Naive thymus-derived CD8-positive, alpha-beta T cell (primary cell): Measurements from ENCODE around the gene GINS2. TPM values are rescaled to one million over a fixed set of nuclear protein-coding genes. Genes with fewer than 3 reads are reported as not detected.

ENCODE experiments used
- ATAC-seq, 2 donors: fragments of 150-1000 bp; cut with Tn5 transposase in 1 of 2; sonication (Bioruptor Pico), chemical (Tn5 transposase) in 1 of 2; 1 replicate in 1 of 2; 2 replicates in 1 of 2; pipeline ENCODE4 v1.10.0; 2021; ENCODE audit warnings: mild to moderate bottlenecking in 2 of 2, moderate library complexity in 2 of 2
- POLR2A ChIA-PET: fragments of 350-600 bp; sonication (Branson Sonifier 250); formaldehyde crosslinking; loops from one replicate; lab custom pipeline; 2021; ENCODE audit warnings: antibody characterized with exemption; lab: Charles Lee
- DNase-seq, 10 donors: peaks; one replicate each; pipeline versions ENCODE4 v3.0.0 to v3.0.0-alpha.2; 2020 to 2022
- H3K27ac Mint-ChIP-seq, 10 donors: one replicate each; pipeline ENCODE4 v1.8.0; 2020 to 2022; ENCODE audit warnings: mild to moderate bottlenecking in 10 of 10, mixed read lengths in 10 of 10, moderate library complexity in 4 of 10, inconsistent platforms in 1 of 10
- H3K27me3 Mint-ChIP-seq, 5 donors: one replicate each; pipeline ENCODE4 v1.8.0; 2021 to 2022; ENCODE audit warnings: mixed read lengths in 5 of 5
- H3K36me3 Mint-ChIP-seq, 3 donors: one replicate each; pipeline ENCODE4 v1.8.0; 2020 to 2022; ENCODE audit warnings: mixed read lengths in 3 of 3, mild to moderate bottlenecking in 2 of 3, inconsistent platforms in 1 of 3
- H3K4me1 Mint-ChIP-seq, 4 donors: one replicate each; pipeline ENCODE4 v1.8.0; 2021 to 2022; ENCODE audit warnings: mixed read lengths in 4 of 4
- H3K4me3 Mint-ChIP-seq, 10 donors: one replicate each; pipeline ENCODE4 v1.8.0; 2020 to 2022; ENCODE audit warnings: mild to moderate bottlenecking in 10 of 10, mixed read lengths in 10 of 10, moderate library complexity in 6 of 10, inconsistent platforms in 1 of 10
- H3K9me3 Mint-ChIP-seq, 9 donors: one replicate each; pipeline ENCODE4 v1.8.0; 2020 to 2022; ENCODE audit warnings: mixed read lengths in 9 of 9, mild to moderate bottlenecking in 3 of 9, inconsistent platforms in 1 of 9, moderate library complexity in 1 of 9
- polyA plus RNA-seq, 3 donors: library from polyadenylated mRNA; unstranded; fragments of 300-500 nt; fragmentation: Illumina TruSeq; gene quantifications; one replicate each; pipeline ENCODE4 v1.2.3, GENCODE V29; 2021
- total RNA-seq, 8 experiments: library from RNA in 2 of 8; stranded (reverse) in 2 of 8; gene quantifications; one replicate each; pipeline ENCODE4 v1.2.3 and lab custom pipeline; 2021 to 2026

The GINS2 gene
- total and polyA plus RNA-seq, 5 experiments from 2014 or later = 0.08 to 1.0 (median 0.74) TPM

GRCh38 chr16:85715169-85716021 is 26.6 kb upstream of the GINS2 start:
- peak overlapping the region in 5 of 10 donors; percentile 2 to 30 (median 22) for H3K27ac Mint-ChIP-seq
- peak overlapping the region in 7 of 10 donors; percentile 14 to 64 (median 47) for H3K4me3 Mint-ChIP-seq
- H3K9me3 Mint-ChIP-seq = peaks cover 0 to 11% (median 3%) of the 10 kb centered on the region in 9 donors
- ATAC-seq (peak in 1 of 2 donors; percentile 32), DNase-seq (no peak)
- peaks cover 4 to 16% (median 15%) of the 10 kb centered on the region in 3 donors for H3K36me3 Mint-ChIP-seq
- peaks cover 5 to 23% (median 18%) of the 10 kb centered on the region in 4 donors for H3K4me1 Mint-ChIP-seq
- POLR2A ChIA-PET = interaction anchor here (0.7 to 1.2 kb wide), 3 partner anchors 20 to 634 kb away, joined by 4 to 7 read pairs (median 4); no protein-coding TSS in a partner anchor
- peaks cover 0 to 9% (median 0%) of the 10 kb centered on the region in 5 donors for H3K27me3 Mint-ChIP-seq

- H3K36me3 Mint-ChIP-seq = peaks cover 4 to 16% (median 14%) of the 10 kb centered on the region in 3 donors
- peaks cover 5 to 19% (median 12%) of the 10 kb centered on the region in 4 donors for H3K4me1 Mint-ChIP-seq
- POLR2A ChIA-PET = interaction anchor here (0.8 kb wide), 1 partner anchor 23 kb away, joined by 3 read pairs; no protein-coding TSS in a partner anchor
- no peak overlapping the region for H3K4me3 Mint-ChIP-seq
- ATAC-seq = no peak
- peak overlapping the region in 1 of 10 donors; percentile 7 for H3K27ac Mint-ChIP-seq
- DNase-seq = no peak
- H3K9me3 Mint-ChIP-seq = peaks cover 0 to 11% (median 3%) of the 10 kb centered on the region in 9 donors
- H3K27me3 Mint-ChIP-seq = peaks cover 0 to 7% (median 0%) of the 10 kb centered on the region in 5 donors
Measured at GRCh38 chr16:85712801-85713200, 24.0 kb upstream of the GINS2 start.

GRCh38 chr16:85711982-85712587 is 23.3 kb upstream of the GINS2 start:
- ATAC-seq = no peak
- POLR2A ChIA-PET = no interaction called here
- no peak overlapping the region for H3K27ac Mint-ChIP-seq
- H3K4me3 Mint-ChIP-seq = no peak overlapping the region
- DNase-seq = no peak
- peaks cover 0 to 11% (median 3%) of the 10 kb centered on the region in 9 donors for H3K9me3 Mint-ChIP-seq
- H3K4me1 Mint-ChIP-seq = peaks cover 5 to 16% (median 11%) of the 10 kb centered on the region in 4 donors
- H3K36me3 Mint-ChIP-seq = peaks cover 4 to 16% (median 14%) of the 10 kb centered on the region in 3 donors
- H3K27me3 Mint-ChIP-seq = peaks cover 0 to 5% (median 0%) of the 10 kb centered on the region in 5 donors

- no peak overlapping the region for H3K4me3 Mint-ChIP-seq
- H3K9me3 Mint-ChIP-seq = peaks cover 0 to 11% (median 3%) of the 10 kb centered on the region in 9 donors
- peaks cover 4 to 16% (median 14%) of the 10 kb centered on the region in 3 donors for H3K36me3 Mint-ChIP-seq
- peaks cover 0 to 3% (median 0%) of the 10 kb centered on the region in 5 donors for H3K27me3 Mint-ChIP-seq
- ATAC-seq (no peak), DNase-seq (no peak)
- peak overlapping the region in 1 of 10 donors; percentile 76 for H3K27ac Mint-ChIP-seq
- POLR2A ChIA-PET = no interaction called here
- peaks cover 5 to 8% (median 7%) of the 10 kb centered on the region in 4 donors for H3K4me1 Mint-ChIP-seq
Measured at GRCh38 chr16:85710732-85711131, 22.0 kb upstream of the GINS2 start.

- ATAC-seq (no peak), DNase-seq (no peak)
- no peaks in the 10 kb centered on the region for H3K27me3 Mint-ChIP-seq
- H3K9me3 Mint-ChIP-seq = peaks cover 0 to 11% (median 3%) of the 10 kb centered on the region in 9 donors
- H3K4me3 Mint-ChIP-seq = no peak overlapping the region
- POLR2A ChIA-PET = no interaction called here
- peaks cover 4 to 16% (median 14%) of the 10 kb centered on the region in 3 donors for H3K36me3 Mint-ChIP-seq
- peaks cover 0 to 4% (median under 1%) of the 10 kb centered on the region in 4 donors for H3K4me1 Mint-ChIP-seq
- no peak overlapping the region for H3K27ac Mint-ChIP-seq
Measured at GRCh38 chr16:85709766-85710585, 21.2 kb upstream of the GINS2 start.

- peaks cover 0 to 4% (median 0%) of the 10 kb centered on the region in 4 donors for H3K4me1 Mint-ChIP-seq
- H3K4me3 Mint-ChIP-seq = no peak overlapping the region
- POLR2A ChIA-PET = interaction anchor here (0.6 kb wide), 1 partner anchor 462 kb away, joined by 3 read pairs; no protein-coding TSS in a partner anchor
- ATAC-seq (no peak), DNase-seq (no peak)
- no peaks in the 10 kb centered on the region for H3K27me3 Mint-ChIP-seq
- peaks cover 0 to 11% (median 3%) of the 10 kb centered on the region in 9 donors for H3K9me3 Mint-ChIP-seq
- peaks cover 4 to 16% (median 14%) of the 10 kb centered on the region in 3 donors for H3K36me3 Mint-ChIP-seq
- no peak overlapping the region for H3K27ac Mint-ChIP-seq
Measured at GRCh38 chr16:85708338-85708737, 19.6 kb upstream of the GINS2 start.

- Mint-ChIP-seq H3K4me1 (peaks cover 0 to 4% (median 0%) of the 10 kb centered on the region in 4 donors), H3K36me3 (peaks cover 4 to 14% (median 12%) of the 10 kb centered on the region in 3 donors)
- POLR2A ChIA-PET = interaction anchor here (0.7 kb wide), 1 partner anchor 94 kb away, joined by 3 read pairs; no protein-coding TSS in a partner anchor
Measured at GRCh38 chr16:85707528-85708095, 18.9 kb upstream of the GINS2 start.

GRCh38 chr16:85706449-85707034 is 17.8 kb upstream of the GINS2 start:
- Mint-ChIP-seq H3K9me3 (no peaks in the 10 kb centered on the region), H3K36me3 (peaks cover 0 to 7% (median 4%) of the 10 kb centered on the region in 3 donors), H3K27me3 (no peaks in the 10 kb centered on the region), H3K4me1 (peaks cover 0 to 4% (median 0%) of the 10 kb centered on the region in 4 donors), H3K27ac (no peak overlapping the region), H3K4me3 (no peak overlapping the region)
- ATAC-seq = no peak
- POLR2A ChIA-PET = interaction anchor here (0.6 to 0.7 kb wide), 2 partner anchors 21 to 95 kb away, joined by 3 read pairs; no protein-coding TSS in a partner anchor
- DNase-seq = no peak

More at GRCh38 chr16:85707528-85708095, 18.9 kb upstream of the GINS2 start:
- H3K9me3 Mint-ChIP-seq = peaks cover 0 to 7% (median 3%) of the 10 kb centered on the region in 9 donors
- no peaks in the 10 kb centered on the region for H3K27me3 Mint-ChIP-seq
- no peak overlapping the region for H3K27ac Mint-ChIP-seq
- ATAC-seq (no peak), DNase-seq (no peak)
- H3K4me3 Mint-ChIP-seq = no peak overlapping the region

- no peaks in the 10 kb centered on the region for H3K36me3 Mint-ChIP-seq
- peak overlapping the region in 1 of 10 donors; percentile 18 for H3K27ac Mint-ChIP-seq
- H3K4me1 Mint-ChIP-seq = peaks cover 0 to 3% (median 0%) of the 10 kb centered on the region in 4 donors
- ATAC-seq = no peak
- H3K9me3 Mint-ChIP-seq = peaks cover 0 to 2% (median 0%) of the 10 kb centered on the region in 9 donors
- POLR2A ChIA-PET = interaction anchor here (0.6 kb wide), 1 partner anchor 599 kb away, joined by 4 read pairs; no protein-coding TSS in a partner anchor
- H3K27me3 Mint-ChIP-seq = no peaks in the 10 kb centered on the region
- no peak overlapping the region for H3K4me3 Mint-ChIP-seq
- DNase-seq = no peak
Measured at GRCh38 chr16:85704900-85705846, 16.4 kb upstream of the GINS2 start.

GRCh38 chr16:85704011-85704410 is 15.3 kb upstream of the GINS2 start:
- no peaks in the 10 kb centered on the region for H3K36me3 Mint-ChIP-seq
- DNase-seq = no peak
- POLR2A ChIA-PET = interaction anchor here (0.7 kb wide), 1 partner anchor 42 kb away, joined by 7 read pairs; no protein-coding TSS in a partner anchor
- H3K27me3 Mint-ChIP-seq = no peaks in the 10 kb centered on the region
- peaks cover 0 to 2% (median 0%) of the 10 kb centered on the region in 9 donors for H3K9me3 Mint-ChIP-seq
- no peak overlapping the region for H3K27ac Mint-ChIP-seq
- ATAC-seq = no peak
- peaks cover 0 to 3% (median 0%) of the 10 kb centered on the region in 4 donors for H3K4me1 Mint-ChIP-seq
- H3K4me3 Mint-ChIP-seq = no peak overlapping the region
